IPS-18c (cell line): Measurements from ENCODE around the gene TBC1D1.

Experiments used
- H3K4me3 ChIP-seq: 2 replicates; pipeline ENCODE4 v1.7.0; 2013; ENCODE audit warnings: low read depth, mild to moderate bottlenecking, low read length, moderate library complexity; ENCODE audit not compliant: insufficient read depth
- H3K9me3 ChIP-seq: one replicate; pipeline ENCODE4 v1.6.1; 2013; ENCODE audit warnings: mild to moderate bottlenecking, low read length, moderate library complexity; ENCODE audit not compliant: control insufficient read depth, insufficient read depth

The TBC1D1 gene

GRCh38 chr4:37882665-37883296 is 8.1 kb upstream of the TBC1D1 start:
- Histone ChIP-seq H3K4me3 (no peak overlapping the region), H3K9me3 (no peaks in the 10 kb centered on the region)

GRCh38 chr4:37884855-37885487 is 5.9 kb upstream of the TBC1D1 start:
- no peaks in the 10 kb centered on the region for H3K9me3 ChIP-seq
- H3K4me3 ChIP-seq: no peak overlapping the region

- H3K4me3 ChIP-seq: no peak overlapping the region
- H3K9me3 ChIP-seq: no peaks in the 10 kb centered on the region
Measured at GRCh38 chr4:37885496-37885895, 5.4 kb upstream of the TBC1D1 start.

- H3K9me3 ChIP-seq: no peaks in the 10 kb centered on the region
- peak overlapping the region; percentile 66 for H3K4me3 ChIP-seq
Measured at GRCh38 chr4:37889849-37890800, 759 bp upstream of the TBC1D1 start.

- no peaks in the 10 kb centered on the region for H3K9me3 ChIP-seq
- peak overlapping the region; percentile 66 for H3K4me3 ChIP-seq
Measured at GRCh38 chr4:37891260-37892159, 626 bp downstream of the TBC1D1 start.

- H3K4me3 ChIP-seq: no peak overlapping the region
- H3K9me3 ChIP-seq: no peaks in the 10 kb centered on the region
Measured at GRCh38 chr4:37892641-37893040, 1.8 kb downstream of the TBC1D1 start.

GRCh38 chr4:37893164-37893563 is 2.3 kb downstream of the TBC1D1 start:
- no peak overlapping the region for H3K4me3 ChIP-seq
- no peaks in the 10 kb centered on the region for H3K9me3 ChIP-seq

GRCh38 chr4:37895271-37895670 is 4.4 kb downstream of the TBC1D1 start:
- no peaks in the 10 kb centered on the region for H3K9me3 ChIP-seq

GRCh38 chr4:37896206-37896860 is 5.4 kb downstream of the TBC1D1 start:
- H3K9me3 ChIP-seq: no peaks in the 10 kb centered on the region
- H3K4me3 ChIP-seq: no peak overlapping the region

More at GRCh38 chr4:37895271-37895670, 4.4 kb downstream of the TBC1D1 start:
- H3K4me3 ChIP-seq: no peak overlapping the region

- no peak overlapping the region for H3K4me3 ChIP-seq
- no peaks in the 10 kb centered on the region for H3K9me3 ChIP-seq
Measured at GRCh38 chr4:37902212-37902611, 11.3 kb downstream of the TBC1D1 start.

GRCh38 chr4:37902738-37903693 is 12.1 kb downstream of the TBC1D1 start:
- Histone ChIP-seq H3K9me3 (no peaks in the 10 kb centered on the region), H3K4me3 (no peak overlapping the region)

GRCh38 chr4:37903901-37904300 is 13.0 kb downstream of the TBC1D1 start:
- H3K9me3 ChIP-seq: no peaks in the 10 kb centered on the region
- no peak overlapping the region for H3K4me3 ChIP-seq

GRCh38 chr4:37904824-37905223 is 13.9 kb downstream of the TBC1D1 start:
- Histone ChIP-seq H3K9me3 (no peaks in the 10 kb centered on the region), H3K4me3 (no peak overlapping the region)

GRCh38 chr4:37905533-37906169 is 14.8 kb downstream of the TBC1D1 start:
- H3K4me3 ChIP-seq: no peak overlapping the region
- no peaks in the 10 kb centered on the region for H3K9me3 ChIP-seq
